GM12892 (cell line): ENCODE data around the gene ESR1.

Experiments used
- DNase-seq: peaks from one replicate; pipeline ENCODE4 v3.0.0; 2011; ENCODE audit not compliant: insufficient read length
- FAIRE-seq: peaks from 2 replicates; lab custom pipeline; 2011; peaks lifted over from hg19 to GRCh38; lab: Jason Lieb, UNC
- POLR2A ChIP-seq: IDR thresholded peaks from 2 replicates; pipeline ENCODE4 v1.6.1; 2011; ENCODE audit warnings: low read depth, low read length, control low read depth
- POLR2AphosphoS5 ChIP-seq: IDR thresholded peaks from 2 replicates; pipeline ENCODE4 v1.6.1; 2011; ENCODE audit warnings: low read depth, low read length, control low read depth
- TAF1 ChIP-seq: IDR thresholded peaks from 2 replicates; pipeline ENCODE4 v1.6.1; 2011; ENCODE audit warnings: low read depth, mild to moderate bottlenecking, control low read depth, low read length, borderline replicate concordance

Gene ESR1

GRCh38 chr6:152166897-152167296 lies 359.4 kb downstream of the ESR1 start:
- TF ChIP-seq TAF1 (no peak), POLR2A (no peak), POLR2AphosphoS5 (no peak)

DNA sequence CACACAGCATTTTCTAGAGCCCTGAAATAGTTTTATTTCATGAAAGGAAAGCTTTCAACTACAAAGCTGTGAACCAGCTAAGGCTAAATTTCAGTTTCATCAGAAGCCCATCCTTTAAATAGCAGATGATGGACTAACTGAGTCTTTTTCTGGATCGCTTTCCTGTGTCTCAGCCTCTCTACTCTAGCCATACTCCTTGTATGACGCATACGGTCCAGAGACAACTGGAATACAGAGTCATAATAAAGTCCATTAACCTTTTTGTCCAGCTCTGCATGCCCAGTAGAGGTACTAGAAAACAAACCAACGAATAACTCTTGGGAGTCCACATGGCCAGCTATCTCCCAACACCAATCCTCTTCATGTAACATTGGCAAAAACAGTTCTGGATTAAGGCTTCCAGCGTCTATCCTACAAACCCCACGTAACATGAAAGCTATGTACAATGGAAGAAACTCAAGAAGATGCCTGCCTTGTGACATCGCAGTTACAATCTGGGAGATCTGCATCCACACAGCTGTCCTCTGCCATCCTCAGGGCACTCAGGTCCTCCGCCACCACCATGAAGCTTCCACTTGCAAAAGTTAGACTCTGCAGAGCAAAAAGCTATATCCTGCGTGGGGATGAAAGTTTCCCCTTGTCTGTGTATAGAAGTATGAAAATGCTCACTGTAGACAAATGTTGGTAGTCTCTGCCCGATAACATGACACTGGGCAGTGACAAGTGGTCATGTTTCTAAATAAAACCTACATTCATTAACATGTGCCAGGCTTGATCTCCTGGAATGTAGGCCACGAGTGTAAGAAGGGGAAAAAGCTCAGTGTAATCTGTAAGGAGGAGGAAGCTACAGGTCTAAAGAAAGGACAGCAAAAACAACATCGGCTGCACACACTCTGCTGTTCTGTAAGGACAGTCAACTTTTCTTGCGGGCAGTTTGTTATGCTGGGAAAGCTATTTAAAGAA lies 360.4 kb downstream of the ESR1 start:
- DNase-seq, result no peak
- FAIRE-seq, result peak; percentile 88
- TF ChIP-seq POLR2AphosphoS5, result no peak
- no peak for TF ChIP-seq TAF1
- no peak for TF ChIP-seq POLR2A

More at GRCh38 chr6:152166897-152167296, 359.4 kb downstream of the ESR1 start:
- no peak for FAIRE-seq
- DNase-seq, result no peak

GRCh38 chr6:152170313-152170701 lies 362.8 kb downstream of the ESR1 start:
- peak; percentile 21 for FAIRE-seq
- no peak for TF ChIP-seq POLR2A
- no peak for TF ChIP-seq TAF1
- no peak for TF ChIP-seq POLR2AphosphoS5
- DNase-seq, result no peak

- TF ChIP-seq POLR2AphosphoS5 (no peak), POLR2A (no peak), TAF1 (no peak)
- DNase-seq (peak; percentile 17), FAIRE-seq (peak; percentile 94)
These were observed 363.5 kb downstream of the ESR1 start for GRCh38 chr6:152170702-152171667.

DNA sequence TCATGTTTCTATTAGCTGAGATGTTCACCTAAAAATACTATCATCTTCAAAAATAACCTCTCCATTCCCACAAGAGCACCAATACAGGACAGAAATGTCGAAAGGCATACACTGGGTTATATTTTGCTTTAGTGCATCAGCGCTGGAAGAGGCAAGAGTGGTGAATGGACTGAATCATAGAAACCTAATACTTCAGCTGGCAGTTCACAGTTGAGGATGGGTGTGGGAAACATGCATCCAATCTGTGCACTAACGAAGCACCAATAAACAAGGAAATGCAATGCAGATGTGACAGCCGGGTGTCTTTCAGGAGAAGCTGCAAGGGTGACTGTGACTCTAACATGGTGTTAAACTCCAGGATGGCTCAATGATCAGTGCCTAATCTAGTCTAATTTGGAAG lies 365.8 kb downstream of the ESR1 start:
- FAIRE-seq, result no peak
- no peak for TF ChIP-seq TAF1
- no peak for TF ChIP-seq POLR2AphosphoS5
- no peak for TF ChIP-seq POLR2A

DNA sequence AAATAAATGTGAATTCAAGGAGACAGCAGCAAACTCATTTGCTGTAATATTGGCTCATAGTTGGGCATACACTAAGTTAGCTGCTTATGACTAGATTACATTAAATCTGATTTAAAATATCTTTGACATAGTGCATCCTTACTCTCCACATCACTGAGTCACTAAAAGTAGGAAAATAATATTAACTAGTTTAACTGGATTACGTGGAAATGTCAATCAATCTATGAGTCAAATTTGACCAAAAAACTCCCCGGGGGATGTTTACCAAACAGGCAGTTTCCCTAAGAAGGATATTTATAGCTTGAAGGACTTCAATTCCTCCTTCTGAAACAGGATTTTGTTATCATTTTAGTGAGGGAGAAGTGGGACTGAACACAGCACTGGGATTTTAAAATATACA lies 366.5 kb downstream of the ESR1 start:
- no peak for TF ChIP-seq TAF1
- no peak for TF ChIP-seq POLR2AphosphoS5
- no peak for TF ChIP-seq POLR2A
- DNase-seq, result no peak
- no peak for FAIRE-seq

More for the DNA sequence above, 365.8 kb downstream of the ESR1 start:
- DNase-seq, result no peak

GRCh38 chr6:152176268-152176667 lies 368.8 kb downstream of the ESR1 start:
- FAIRE-seq, result no peak
- no peak for DNase-seq
- TF ChIP-seq POLR2AphosphoS5, result no peak
- TF ChIP-seq POLR2A, result no peak
- TF ChIP-seq TAF1, result no peak
